ENCODE measurements around the gene CALD1.

DNA sequence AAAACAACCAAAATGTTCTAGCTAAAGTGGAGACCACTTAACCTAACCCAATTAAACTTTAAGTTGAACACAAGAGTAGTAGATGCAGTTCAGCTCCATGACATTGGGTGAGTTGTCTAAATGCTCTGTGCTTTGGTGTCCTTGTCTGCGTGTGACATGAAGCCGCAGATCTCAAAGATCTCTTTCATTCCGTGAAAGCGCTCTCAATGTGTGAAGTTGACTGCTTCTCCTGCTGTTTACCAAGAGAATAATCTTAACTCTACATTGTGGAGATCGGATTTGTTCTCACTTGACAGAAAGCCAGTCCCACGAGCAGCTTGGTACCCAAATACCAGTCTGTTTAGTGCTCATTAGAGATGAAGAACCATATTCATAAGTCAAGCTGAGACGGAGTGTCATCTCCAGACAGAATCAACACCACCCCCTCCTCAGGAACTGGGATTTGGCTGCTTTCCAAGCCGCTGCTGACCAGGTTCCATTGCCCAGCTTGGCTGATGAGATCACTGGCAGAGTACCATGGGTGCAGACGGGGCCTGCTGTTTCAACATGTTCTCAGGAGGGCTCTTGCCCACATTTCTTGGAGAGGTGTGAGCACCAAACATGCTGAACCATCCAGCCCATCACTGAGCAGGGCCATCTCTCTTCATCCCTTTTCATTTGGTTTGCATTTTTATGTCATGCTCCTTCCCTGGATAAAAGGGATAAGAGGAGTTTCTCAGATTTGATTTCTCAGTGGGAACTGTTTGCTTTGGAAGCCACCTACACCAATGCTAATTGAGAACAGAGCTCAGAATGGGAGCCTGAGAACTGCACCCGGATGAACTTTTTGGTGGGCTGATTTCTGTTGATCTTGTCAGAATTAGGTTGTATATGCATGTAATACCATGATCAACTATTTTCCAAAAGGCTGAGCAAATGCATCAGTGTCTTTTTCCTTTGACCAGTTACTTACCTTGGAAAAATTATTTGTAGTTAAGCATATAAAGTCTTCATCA lies 111.1 kb downstream of the CALD1 start:
- no peak for TF ChIP-seq CTCF (IDR thresholded peaks at IDR 0.05)
- no peak for TF ChIP-seq POLR2A (IDR thresholded peaks at IDR 0.05)
